Activated T-helper 1 cell treated with anti-CD3 and anti-CD28 coated beads, Interleukin-12 subunit alpha, Interleukin-12 subunit beta, Interleukin-2, Interleukin-4 antibody, amounts not matched to agents 30 ng/mL and 10 ng/mL and 1 ng/mL, durations not matched to agents 14 hours and 24 hours and 36 hours (primary cell): ENCODE results near the gene CENPO. TPM values are rescaled to one million over a fixed set of nuclear protein-coding genes. Genes with fewer than 3 reads are reported as not detected.

Experiments
- total RNA-seq: library from RNA; stranded (reverse); gene quantifications from 2 replicates; pipeline ENCODE4 v1.2.3, GENCODE V29; 2022

CENPO gene
- total RNA-seq, 1 donor from 2014 or later, result 48.3 TPM

Other genes with a start within 250 kb of the CENPO start
- 16.5 and 17.3 TPM in 2 replicates for gene PTRHD1, start within 50 bp of the CENPO start, total RNA-seq
- gene ADCY3, start 126.8 kb downstream of the CENPO start, total RNA-seq, result 101 and 108 TPM in 2 replicates
- gene DNAJC27, start 178.5 kb downstream of the CENPO start, total RNA-seq, result 6.3 and 7.0 TPM in 2 replicates
- 0.21 and 0.22 TPM in 2 replicates for gene EFR3B, start 248.7 kb downstream of the CENPO start, total RNA-seq